Stomach smooth muscle (tissue), 2 donors: ENCODE measurements around the gene SPIRE2.

Source experiments
- H3K27ac ChIP-seq: one replicate; pipeline ENCODE4 v1.7.0; 2013; ENCODE audit warnings: mild to moderate bottlenecking, low read length, inconsistent platforms
- H3K27me3 ChIP-seq, 2 donors: one replicate each; pipeline ENCODE4 v1.7.0; 2013; ENCODE audit warnings: low read length in 2 of 2; ENCODE audit not compliant: insufficient read depth in 2 of 2, control insufficient read depth in 1 of 2
- H3K36me3 ChIP-seq, 2 donors: one replicate each; pipeline ENCODE4 v1.7.0; 2013; ENCODE audit warnings: low read length in 2 of 2; ENCODE audit not compliant: control insufficient read depth in 2 of 2, insufficient read depth in 2 of 2
- H3K4me1 ChIP-seq: one replicate; pipeline ENCODE4 v1.7.0; 2013; ENCODE audit warnings: low read length; ENCODE audit not compliant: control insufficient read depth, insufficient read depth
- H3K4me3 ChIP-seq, 2 donors: one replicate each; pipeline ENCODE4 v1.7.0; 2013; ENCODE audit warnings: low read length in 2 of 2
- H3K9ac ChIP-seq, 2 donors: one replicate each; pipeline ENCODE4 v1.7.0; 2013; ENCODE audit warnings: low read length in 2 of 2, mild to moderate bottlenecking in 1 of 2
- H3K9me3 ChIP-seq, 2 donors: one replicate each; pipeline ENCODE4 v1.7.0; 2013; ENCODE audit warnings: low read length in 2 of 2; ENCODE audit not compliant: control insufficient read depth in 2 of 2
- donor health status: healthy.
- donor health status: Pancreatic carcinoma.

SPIRE2 gene

GRCh38 chr16:89902980-89903379, 74.7 kb downstream of the SPIRE2 start:
- H3K9me3 ChIP-seq, result no peaks in the 10 kb centered on the region
- H3K9ac ChIP-seq, result no peak overlapping the region
- H3K27ac ChIP-seq, result no peak overlapping the region
- no peaks in the 10 kb centered on the region for H3K4me1 ChIP-seq
- H3K36me3 ChIP-seq, result peaks cover 48 to 51% of the 10 kb centered on the region in 2 donors
- no peaks in the 10 kb centered on the region for H3K27me3 ChIP-seq
- no peak overlapping the region for H3K4me3 ChIP-seq

GRCh38 chr16:89903908-89904515, 75.7 kb downstream of the SPIRE2 start:
- Histone ChIP-seq H3K9ac (no peak overlapping the region), H3K27me3 (no peaks in the 10 kb centered on the region), H3K9me3 (no peaks in the 10 kb centered on the region), H3K27ac (no peak overlapping the region), H3K4me3 (no peak overlapping the region), H3K4me1 (no peaks in the 10 kb centered on the region), H3K36me3 (peaks cover 40 to 44% of the 10 kb centered on the region in 2 donors)

GRCh38 chr16:89904606-89905510, 76.6 kb downstream of the SPIRE2 start:
- no peak overlapping the region for H3K27ac ChIP-seq
- H3K36me3 ChIP-seq, result peaks cover 38% of the 10 kb centered on the region in 2 donors
- no peaks in the 10 kb centered on the region for H3K27me3 ChIP-seq

GRCh38 chr16:89905511-89906139, 77.3 kb downstream of the SPIRE2 start:
- Histone ChIP-seq H3K9ac (no peak overlapping the region), H3K4me3 (no peak overlapping the region), H3K27me3 (no peaks in the 10 kb centered on the region), H3K9me3 (no peaks in the 10 kb centered on the region), H3K27ac (no peak overlapping the region), H3K36me3 (peaks cover 31 to 35% of the 10 kb centered on the region in 2 donors), H3K4me1 (peaks cover 2% of the 10 kb centered on the region)

More at GRCh38 chr16:89904606-89905510, 76.6 kb downstream of the SPIRE2 start:
- no peak overlapping the region for H3K9ac ChIP-seq
- H3K9me3 ChIP-seq, result no peaks in the 10 kb centered on the region
- no peak overlapping the region for H3K4me3 ChIP-seq
- H3K4me1 ChIP-seq, result peaks cover under 1% of the 10 kb centered on the region

- Histone ChIP-seq H3K9me3 (no peaks in the 10 kb centered on the region), H3K27ac (no peak overlapping the region), H3K9ac (no peak overlapping the region), H3K4me3 (no peak overlapping the region), H3K27me3 (no peaks in the 10 kb centered on the region), H3K4me1 (peaks cover 2% of the 10 kb centered on the region), H3K36me3 (peaks cover 32 to 35% of the 10 kb centered on the region in 2 donors)
These were observed 78.1 kb downstream of the SPIRE2 start for GRCh38 chr16:89906140-89907025.

- H3K27ac ChIP-seq, result no peak overlapping the region
- H3K9me3 ChIP-seq, result no peaks in the 10 kb centered on the region
- no peak overlapping the region for H3K4me3 ChIP-seq
- H3K9ac ChIP-seq, result no peak overlapping the region
- peaks cover 2% of the 10 kb centered on the region for H3K4me1 ChIP-seq
- no peaks in the 10 kb centered on the region for H3K27me3 ChIP-seq
- H3K36me3 ChIP-seq, result peaks cover 32 to 36% of the 10 kb centered on the region in 2 donors
These were observed 79.0 kb downstream of the SPIRE2 start for GRCh38 chr16:89907055-89907814.

- Histone ChIP-seq H3K4me1 (peaks cover 2% of the 10 kb centered on the region), H3K9ac (no peak overlapping the region), H3K4me3 (no peak overlapping the region), H3K27me3 (no peaks in the 10 kb centered on the region), H3K27ac (no peak overlapping the region), H3K36me3 (peaks cover 32 to 34% of the 10 kb centered on the region in 2 donors), H3K9me3 (no peaks in the 10 kb centered on the region)
These were observed 80.0 kb downstream of the SPIRE2 start for GRCh38 chr16:89908236-89908635.

- no peaks in the 10 kb centered on the region for H3K9me3 ChIP-seq
- H3K4me3 ChIP-seq, result no peak overlapping the region
- no peak overlapping the region for H3K9ac ChIP-seq
- H3K27ac ChIP-seq, result peak overlapping the region; percentile 6
- peaks cover 26 to 28% of the 10 kb centered on the region in 2 donors for H3K36me3 ChIP-seq
- H3K27me3 ChIP-seq, result no peaks in the 10 kb centered on the region
- H3K4me1 ChIP-seq, result peaks cover 2% of the 10 kb centered on the region
These were observed 81.8 kb downstream of the SPIRE2 start for GRCh38 chr16:89909777-89910716.

GRCh38 chr16:89910717-89911354, 82.6 kb downstream of the SPIRE2 start:
- H3K27me3 ChIP-seq, result no peaks in the 10 kb centered on the region
- no peaks in the 10 kb centered on the region for H3K9me3 ChIP-seq
- H3K4me3 ChIP-seq, result no peak overlapping the region
- H3K36me3 ChIP-seq, result peaks cover 20 to 21% of the 10 kb centered on the region in 2 donors
- H3K9ac ChIP-seq, result no peak overlapping the region
- H3K4me1 ChIP-seq, result peaks cover 2% of the 10 kb centered on the region
- peak overlapping the region; percentile 6 for H3K27ac ChIP-seq
